HUES6 (cell line): ENCODE measurements around the gene REPS1.

Source experiments
- H3K27ac ChIP-seq: 2 replicates; pipeline ENCODE4 v1.7.0; 2013; ENCODE audit warnings: low read depth, mild to moderate bottlenecking, low read length, inconsistent platforms
- H3K27me3 ChIP-seq: 2 replicates; pipeline ENCODE4 v1.6.1; 2013; ENCODE audit warnings: low read length; ENCODE audit not compliant: control insufficient read depth, insufficient read depth
- H3K36me3 ChIP-seq: 2 replicates; pipeline ENCODE4 v1.6.1; 2013; ENCODE audit warnings: low read length; ENCODE audit not compliant: control insufficient read depth, insufficient read depth
- H3K4me1 ChIP-seq: 2 replicates; pipeline ENCODE4 v1.6.1; 2013; ENCODE audit warnings: low read length; ENCODE audit not compliant: control insufficient read depth, insufficient read depth
- H3K4me3 ChIP-seq: 2 replicates; pipeline ENCODE4 v1.5.1; 2013; ENCODE audit warnings: low read depth, low read length
- H3K9ac ChIP-seq: one replicate; pipeline ENCODE4 v1.6.1; 2013; ENCODE audit warnings: mild to moderate bottlenecking, low read length
- H3K9me3 ChIP-seq: 2 replicates; pipeline ENCODE4 v1.6.1; 2013; ENCODE audit warnings: low read depth, low read length; ENCODE audit not compliant: control insufficient read depth, insufficient read depth

The REPS1 gene

DNA sequence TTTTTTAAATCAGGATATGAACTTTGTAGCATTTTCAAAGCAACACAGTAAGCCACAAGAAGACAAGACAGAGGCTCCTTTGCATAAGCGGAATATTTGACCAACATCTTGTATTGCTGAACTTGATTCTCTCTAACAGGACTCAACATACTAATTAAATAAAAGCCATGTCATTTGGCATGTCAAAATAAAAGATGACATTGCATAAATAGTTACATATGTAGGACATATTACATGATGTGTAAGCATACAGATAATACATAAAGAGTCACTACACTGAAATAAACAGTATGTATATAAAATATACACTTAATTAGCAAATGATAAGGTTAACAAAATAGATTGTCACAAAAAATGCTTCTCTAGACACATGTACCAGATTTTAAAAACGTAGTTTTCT, 62.2 kb downstream of the REPS1 start:
- no peaks in the 10 kb centered on the region for H3K4me1 ChIP-seq
- no peak overlapping the region for H3K4me3 ChIP-seq
- H3K36me3 ChIP-seq: peaks cover 33% of the 10 kb centered on the region
- no peak overlapping the region for H3K27ac ChIP-seq
- H3K9me3 ChIP-seq: no peaks in the 10 kb centered on the region
- H3K27me3 ChIP-seq: no peaks in the 10 kb centered on the region
- no peak overlapping the region for H3K9ac ChIP-seq

GRCh38 chr6:138923561-138923960, 64.5 kb downstream of the REPS1 start:
- Histone ChIP-seq H3K4me3 (no peak overlapping the region), H3K27ac (no peak overlapping the region), H3K4me1 (no peaks in the 10 kb centered on the region), H3K9ac (no peak overlapping the region), H3K27me3 (no peaks in the 10 kb centered on the region), H3K36me3 (peaks cover 35% of the 10 kb centered on the region), H3K9me3 (no peaks in the 10 kb centered on the region)

GRCh38 chr6:138920906-138921305, 67.1 kb downstream of the REPS1 start:
- Histone ChIP-seq H3K4me1 (no peaks in the 10 kb centered on the region), H3K9ac (no peak overlapping the region), H3K27me3 (no peaks in the 10 kb centered on the region), H3K4me3 (no peak overlapping the region), H3K9me3 (no peaks in the 10 kb centered on the region), H3K27ac (no peak overlapping the region), H3K36me3 (peaks cover 42% of the 10 kb centered on the region)

DNA sequence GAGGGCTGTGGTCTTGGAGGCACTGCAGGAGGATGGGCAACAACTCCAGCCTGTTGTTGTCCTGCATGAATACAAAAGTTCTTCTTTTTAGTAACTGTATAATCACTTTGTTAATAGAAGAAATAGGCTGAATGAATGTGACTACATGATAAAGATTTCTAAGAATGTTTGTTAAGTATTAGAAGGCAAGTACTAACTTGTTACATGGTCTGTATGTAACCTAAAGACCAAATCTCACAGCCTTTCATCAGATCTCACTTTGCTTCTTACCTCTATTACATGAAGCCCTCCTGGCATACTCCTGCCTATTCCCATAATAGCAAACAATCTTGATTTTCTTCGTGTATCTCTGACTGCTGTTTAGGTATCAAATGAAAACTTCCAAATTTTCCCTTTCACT, 73.4 kb downstream of the REPS1 start:
- H3K27me3 ChIP-seq: no peaks in the 10 kb centered on the region
- no peaks in the 10 kb centered on the region for H3K9me3 ChIP-seq
- H3K27ac ChIP-seq: no peak overlapping the region
- H3K4me1 ChIP-seq: no peaks in the 10 kb centered on the region
- H3K4me3 ChIP-seq: no peak overlapping the region
- peaks cover 90% of the 10 kb centered on the region for H3K36me3 ChIP-seq
- no peak overlapping the region for H3K9ac ChIP-seq

- Histone ChIP-seq H3K9ac (no peak overlapping the region), H3K27ac (no peak overlapping the region), H3K4me3 (no peak overlapping the region), H3K36me3 (peaks cover 94% of the 10 kb centered on the region), H3K27me3 (no peaks in the 10 kb centered on the region), H3K4me1 (no peaks in the 10 kb centered on the region), H3K9me3 (no peaks in the 10 kb centered on the region)
Observed at GRCh38 chr6:138912308-138912707, 75.7 kb downstream of the REPS1 start.

GRCh38 chr6:138909975-138910374, 78.1 kb downstream of the REPS1 start:
- Histone ChIP-seq H3K27me3 (no peaks in the 10 kb centered on the region), H3K9ac (no peak overlapping the region), H3K36me3 (peaks cover 94% of the 10 kb centered on the region), H3K4me3 (no peak overlapping the region), H3K4me1 (no peaks in the 10 kb centered on the region), H3K9me3 (no peaks in the 10 kb centered on the region), H3K27ac (no peak overlapping the region)

GRCh38 chr6:138909511-138909910, 78.5 kb downstream of the REPS1 start:
- Histone ChIP-seq H3K9me3 (no peaks in the 10 kb centered on the region), H3K4me3 (no peak overlapping the region), H3K36me3 (peaks cover 94% of the 10 kb centered on the region), H3K27me3 (no peaks in the 10 kb centered on the region), H3K9ac (no peak overlapping the region), H3K4me1 (no peaks in the 10 kb centered on the region), H3K27ac (no peak overlapping the region)

- Histone ChIP-seq H3K4me1 (no peaks in the 10 kb centered on the region), H3K4me3 (no peak overlapping the region), H3K27me3 (no peaks in the 10 kb centered on the region), H3K9ac (no peak overlapping the region), H3K27ac (no peak overlapping the region), H3K36me3 (peaks cover 94% of the 10 kb centered on the region), H3K9me3 (no peaks in the 10 kb centered on the region)
Observed at GRCh38 chr6:138907167-138907566, 80.9 kb downstream of the REPS1 start.

DNA sequence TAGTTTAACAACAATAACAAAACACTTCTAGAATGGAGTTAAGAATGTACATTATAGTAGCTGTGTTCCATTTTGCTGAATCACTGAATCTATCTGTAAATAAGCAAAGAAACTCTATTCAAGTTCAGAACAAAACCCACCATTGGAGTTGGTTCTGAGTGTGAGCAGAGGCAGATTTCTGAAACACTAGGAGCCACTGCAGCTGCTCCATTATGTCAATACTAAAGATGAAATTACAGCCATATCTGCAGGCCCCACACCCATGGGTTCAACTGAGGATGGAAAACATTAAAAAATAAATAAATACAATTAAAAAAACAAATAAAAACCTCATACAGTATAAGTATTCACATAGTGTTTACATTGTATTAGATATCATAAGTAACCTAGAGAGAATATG, 91.0 kb downstream of the REPS1 start:
- H3K36me3 ChIP-seq: peaks cover 34% of the 10 kb centered on the region
- no peak overlapping the region for H3K9ac ChIP-seq
- H3K4me1 ChIP-seq: no peaks in the 10 kb centered on the region
- no peaks in the 10 kb centered on the region for H3K27me3 ChIP-seq
- no peak overlapping the region for H3K27ac ChIP-seq
- no peak overlapping the region for H3K4me3 ChIP-seq
- H3K9me3 ChIP-seq: no peaks in the 10 kb centered on the region

DNA sequence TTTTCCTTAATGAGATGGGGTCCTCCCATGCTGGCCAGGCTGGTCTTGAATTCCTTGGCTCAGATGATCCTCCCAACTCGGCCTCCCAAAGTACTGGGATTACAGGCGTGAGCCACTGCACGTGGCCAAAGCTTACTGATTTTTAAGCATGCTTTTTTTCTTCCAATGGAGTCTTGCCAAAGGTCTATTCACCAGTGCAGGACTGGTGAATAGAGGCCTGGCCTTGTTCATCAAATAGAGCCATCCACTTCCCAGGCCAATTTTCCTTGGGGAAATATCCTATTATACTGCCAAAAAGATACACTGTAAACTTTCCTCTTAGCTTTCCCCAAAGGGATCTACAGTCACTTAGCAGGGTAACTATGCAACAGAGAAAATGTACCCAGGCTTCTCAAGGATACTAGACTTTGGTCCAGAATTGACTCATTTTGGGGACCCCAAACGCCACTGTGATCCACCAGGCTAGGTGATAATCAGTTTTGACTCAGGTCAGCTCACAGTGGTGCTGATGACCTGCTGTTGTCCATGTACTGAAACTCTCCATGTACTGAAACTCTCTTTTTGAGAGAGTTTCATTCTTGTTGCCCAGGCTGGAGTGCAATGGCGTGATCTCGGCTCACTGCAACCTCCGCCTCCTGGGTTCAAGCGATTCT, 91.8 kb downstream of the REPS1 start:
- no peak overlapping the region for H3K4me3 ChIP-seq
- no peaks in the 10 kb centered on the region for H3K9me3 ChIP-seq
- H3K27ac ChIP-seq: no peak overlapping the region
- no peak overlapping the region for H3K9ac ChIP-seq
- no peaks in the 10 kb centered on the region for H3K27me3 ChIP-seq
- H3K36me3 ChIP-seq: peaks cover 26% of the 10 kb centered on the region
- H3K4me1 ChIP-seq: peaks cover 8% of the 10 kb centered on the region; the same call in 1 of the 2 replicates

GRCh38 chr6:138891255-138891986, 96.6 kb downstream of the REPS1 start:
- Histone ChIP-seq H3K27me3 (no peaks in the 10 kb centered on the region), H3K9ac (no peak overlapping the region), H3K4me1 (peaks cover 11% of the 10 kb centered on the region; the same call in 1 of the 2 replicates), H3K4me3 (no peak overlapping the region), H3K36me3 (0 out of 2 replicates have a peak, but pooled peaks cover 4% of the 10 kb centered on the region), H3K9me3 (no peaks in the 10 kb centered on the region), H3K27ac (no peak overlapping the region)
